BJ (cell line): ENCODE data around the gene RNFT2. TPM values are rescaled to one million over a fixed set of nuclear protein-coding genes. Genes with fewer than 3 reads are reported as not detected.
"Not testable (repeated sequence)": the region's sequence is repeated elsewhere in the genome, so short reads cannot be mapped to it uniquely, and the experiment has no call there.

Source experiments
- CTCF ChIA-PET: fragments of 350-600 bp; formaldehyde crosslinking; extraction: SDS; loops from one replicate; lab custom pipeline; 2021; ENCODE audit warnings: antibody characterized with exemption, inconsistent platforms; lab: Yijun Ruan, JAX
- POLR2A ChIA-PET: fragments of 300-600 bp; sonication (Branson Sonifier 250); formaldehyde crosslinking; extraction: SDS; loops from one replicate; lab custom pipeline; 2021; ENCODE audit warnings: antibody characterized with exemption; lab: Charles Lee
- DNase-seq: peaks from one replicate; pipeline ENCODE4 v3.0.0-alpha.2; 2011; ENCODE audit warnings: low read depth
- H3K27me3 ChIP-seq: 2 replicates; pipeline ENCODE4 v1.6.0; 2011; ENCODE audit warnings: low read length; ENCODE audit not compliant: control insufficient read depth, insufficient read depth
- H3K36me3 ChIP-seq: 2 replicates; pipeline ENCODE4 v1.5.1; 2011; ENCODE audit warnings: low read length; ENCODE audit not compliant: control insufficient read depth, insufficient read depth
- H3K4me3 ChIP-seq: 2 replicates; pipeline ENCODE4 v1.5.1; 2011; ENCODE audit warnings: low read depth, mild to moderate bottlenecking, control low read depth, low read length
- polyA plus RNA-seq: library from polyadenylated mRNA; depleted of rRNA; stranded (reverse); fragments of >200 nt; gene quantifications from 2 replicates; pipeline ENCODE4 v1.2.3, GENCODE V29; 2011
- TF ChIP-seq, protein P1 (sequence below): IDR thresholded peaks from 2 replicates; pipeline ENCODE4 v1.5.1; 2011; ENCODE audit warnings: low read depth, mild to moderate bottlenecking, control low read depth, inconsistent platforms, low read length, moderate library complexity; ENCODE audit not compliant: insufficient read depth

The RNFT2 gene
- polyA plus RNA-seq, 1 experiment: 1.2 TPM

DNA sequence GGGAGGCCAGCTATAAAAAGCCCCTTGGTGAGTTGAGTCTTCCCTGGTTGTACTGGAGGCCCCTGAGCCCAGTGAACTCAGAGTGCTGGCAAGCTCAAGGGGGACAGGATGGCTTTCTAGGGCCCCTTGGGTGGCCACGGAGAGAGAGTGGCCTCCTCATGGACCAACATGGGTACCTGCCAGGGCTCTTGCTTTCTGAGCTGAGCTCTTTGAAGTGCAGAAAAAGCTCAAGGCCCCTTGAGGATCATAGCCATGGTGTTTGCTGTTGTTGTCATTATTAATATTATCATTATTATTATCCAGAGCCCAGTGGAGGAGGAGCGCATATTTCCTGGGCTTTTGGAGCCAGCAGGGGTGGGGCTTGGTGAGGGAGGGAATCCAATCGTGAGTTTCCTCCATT, 6.7 kb downstream of the RNFT2 start:
- DNase-seq: no peak
- TF ChIP-seq, protein P1, sequence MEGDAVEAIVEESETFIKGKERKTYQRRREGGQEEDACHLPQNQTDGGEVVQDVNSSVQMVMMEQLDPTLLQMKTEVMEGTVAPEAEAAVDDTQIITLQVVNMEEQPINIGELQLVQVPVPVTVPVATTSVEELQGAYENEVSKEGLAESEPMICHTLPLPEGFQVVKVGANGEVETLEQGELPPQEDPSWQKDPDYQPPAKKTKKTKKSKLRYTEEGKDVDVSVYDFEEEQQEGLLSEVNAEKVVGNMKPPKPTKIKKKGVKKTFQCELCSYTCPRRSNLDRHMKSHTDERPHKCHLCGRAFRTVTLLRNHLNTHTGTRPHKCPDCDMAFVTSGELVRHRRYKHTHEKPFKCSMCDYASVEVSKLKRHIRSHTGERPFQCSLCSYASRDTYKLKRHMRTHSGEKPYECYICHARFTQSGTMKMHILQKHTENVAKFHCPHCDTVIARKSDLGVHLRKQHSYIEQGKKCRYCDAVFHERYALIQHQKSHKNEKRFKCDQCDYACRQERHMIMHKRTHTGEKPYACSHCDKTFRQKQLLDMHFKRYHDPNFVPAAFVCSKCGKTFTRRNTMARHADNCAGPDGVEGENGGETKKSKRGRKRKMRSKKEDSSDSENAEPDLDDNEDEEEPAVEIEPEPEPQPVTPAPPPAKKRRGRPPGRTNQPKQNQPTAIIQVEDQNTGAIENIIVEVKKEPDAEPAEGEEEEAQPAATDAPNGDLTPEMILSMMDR: no peak
- no peaks in the 10 kb centered on the region for H3K27me3 ChIP-seq
- no peak overlapping the region for H3K4me3 ChIP-seq
- ChIA-PET CTCF (interaction anchor here (1.0 kb wide), 1 partner anchor 36 kb away, joined by 3 read pairs; no protein-coding TSS in a partner anchor), POLR2A (interaction anchor here (0.6 kb wide), 1 partner anchor 161 kb away, joined by 5 read pairs; no protein-coding TSS in a partner anchor)
- no peaks in the 10 kb centered on the region for H3K36me3 ChIP-seq

DNA sequence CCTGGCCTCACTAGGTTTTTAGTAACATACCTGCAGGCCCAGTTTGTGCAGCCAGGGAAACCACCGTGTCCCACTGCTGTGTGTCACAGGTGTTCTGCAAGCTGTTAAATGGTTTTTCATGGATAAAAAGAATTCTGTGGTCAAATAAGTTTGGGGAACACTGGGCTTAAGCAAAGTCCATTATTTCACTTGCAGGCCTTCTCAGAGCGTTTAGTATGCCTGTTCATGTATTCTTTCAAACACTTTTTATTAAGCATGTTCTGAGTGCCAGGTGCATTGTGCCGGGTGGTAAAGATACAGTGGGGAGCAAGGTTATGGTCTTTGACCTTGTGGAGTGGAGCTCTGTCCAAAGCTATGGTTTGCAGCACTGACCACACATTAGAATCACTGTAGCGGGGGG, 7.4 kb downstream of the RNFT2 start:
- no peak for DNase-seq
- H3K36me3 ChIP-seq: no peaks in the 10 kb centered on the region
- H3K4me3 ChIP-seq: no peak overlapping the region
- CTCF ChIA-PET: interaction anchor here (0.7 kb wide), 1 partner anchor 118 kb away, joined by 3 read pairs; no protein-coding TSS in a partner anchor
- TF ChIP-seq, protein P1: no peak
- no peaks in the 10 kb centered on the region for H3K27me3 ChIP-seq
- POLR2A ChIA-PET: no interaction called here

DNA sequence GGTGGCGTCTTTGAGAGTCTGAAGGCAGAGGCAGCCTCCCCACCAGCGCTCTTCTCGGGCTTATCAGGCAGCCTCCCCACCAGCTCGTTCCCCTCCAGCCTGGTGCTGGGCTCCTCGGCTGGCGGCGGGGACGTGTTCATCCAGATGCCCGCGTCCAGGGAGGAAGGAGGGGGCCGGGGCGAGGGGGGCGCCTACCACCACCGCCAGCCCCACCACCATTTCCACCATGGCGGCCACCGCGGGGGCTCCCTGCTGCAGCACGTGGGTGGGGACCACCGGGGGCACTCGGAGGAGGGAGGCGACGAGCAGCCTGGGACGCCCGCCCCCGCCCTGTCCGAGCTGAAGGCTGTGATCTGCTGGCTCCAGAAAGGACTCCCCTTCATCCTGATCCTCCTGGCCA, 11.8 kb downstream of the RNFT2 start:
- Histone ChIP-seq H3K4me3 (no peak overlapping the region), H3K36me3 (no peaks in the 10 kb centered on the region), H3K27me3 (no peaks in the 10 kb centered on the region)
- TF ChIP-seq, protein P1: no peak
- no peak for DNase-seq
- CTCF ChIA-PET: interaction anchor here (1.1 kb wide), 1 partner anchor 9 kb away, joined by 3 read pairs; no protein-coding TSS in a partner anchor
- POLR2A ChIA-PET: no interaction called here

DNA sequence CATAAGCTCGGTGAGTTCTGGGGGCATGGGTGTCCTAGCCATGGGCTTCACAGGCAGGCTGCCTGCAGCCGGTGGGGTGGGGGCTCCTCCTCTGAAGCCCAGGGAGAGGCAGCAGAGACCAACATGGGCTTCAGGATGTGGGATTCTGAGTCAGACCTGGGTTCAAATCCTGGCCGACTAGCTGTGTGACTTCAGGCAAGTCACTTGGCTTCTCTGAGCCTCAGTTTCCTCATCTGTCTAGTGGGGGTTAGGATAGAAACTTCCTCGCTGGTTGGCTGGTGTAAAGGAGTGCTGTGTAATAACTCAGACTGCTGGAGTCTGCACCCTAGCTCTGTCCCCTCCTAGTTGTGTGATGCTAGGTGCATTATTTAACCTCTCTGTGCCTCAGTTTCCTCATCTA, 12.2 kb downstream of the RNFT2 start:
- TF ChIP-seq, protein P1: no peak
- DNase-seq: no peak
- ChIA-PET CTCF (interaction anchor here (1.1 kb wide), 1 partner anchor 8 kb away, joined by 3 read pairs; no protein-coding TSS in a partner anchor), POLR2A (no interaction called here)
- Histone ChIP-seq H3K27me3 (no peaks in the 10 kb centered on the region), H3K4me3 (no peak overlapping the region), H3K36me3 (no peaks in the 10 kb centered on the region)

DNA sequence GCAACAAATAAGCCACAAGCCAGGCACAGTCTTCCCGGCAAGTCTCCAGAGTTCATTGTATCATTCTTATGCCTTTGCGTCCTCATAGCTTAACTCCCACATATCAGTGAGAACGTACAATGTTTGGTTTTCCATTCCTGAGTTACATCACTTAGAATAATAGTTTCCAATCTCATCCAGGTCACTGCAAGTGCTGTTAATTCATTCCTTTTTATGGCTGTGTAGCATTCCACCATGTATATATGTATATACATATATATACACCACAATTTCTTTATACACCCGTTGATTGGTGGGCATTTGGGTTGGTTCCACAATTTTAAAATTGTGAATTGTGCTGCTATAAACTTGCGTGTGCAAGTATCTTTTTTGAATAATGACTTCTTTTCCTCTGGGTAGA, 16.0 kb downstream of the RNFT2 start:
- CTCF ChIA-PET, POLR2A ChIA-PET, H3K36me3 ChIP-seq, DNase-seq, H3K27me3 ChIP-seq, H3K4me3 ChIP-seq: not testable (repeated sequence)

DNA sequence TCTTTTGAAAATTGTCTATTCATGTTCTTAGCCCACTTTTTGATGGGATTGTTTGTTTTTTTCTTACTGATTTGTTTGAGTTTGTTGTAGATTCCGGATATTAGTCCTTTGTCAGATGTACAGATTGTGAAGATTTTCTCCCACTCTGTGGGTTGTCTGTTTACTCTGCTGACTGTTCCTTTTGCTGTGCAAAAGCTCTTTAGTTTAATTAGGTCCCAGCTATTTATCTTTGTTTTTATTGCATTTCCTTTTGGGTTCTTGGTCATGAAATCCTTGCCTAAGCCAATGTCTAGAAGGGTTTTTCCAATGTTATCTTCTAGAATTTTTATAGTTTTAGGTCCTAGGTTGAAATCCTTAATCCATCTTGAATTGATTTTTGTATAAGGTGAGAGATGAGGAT, 16.7 kb downstream of the RNFT2 start:
- H3K27me3 ChIP-seq, DNase-seq, CTCF ChIA-PET, H3K4me3 ChIP-seq, H3K36me3 ChIP-seq, POLR2A ChIA-PET: not testable (repeated sequence)
